ENCODE measurements around the gene SMAD3. TPM values are rescaled to one million over a fixed set of nuclear protein-coding genes. Genes with fewer than 3 reads are reported as not detected.

SMAD3 gene
- polyA plus RNA-seq, 2 donors: 24.8 to 51.5 TPM

GRCh38 chr15:67240235-67241131, 175.1 kb downstream of the SMAD3 start:
- no peak overlapping the region for H3K27ac ChIP-seq (ENCODE audit: low read depth in 2 of 2, low read length in 1 of 2)

GRCh38 chr15:67241132-67241855, 175.9 kb downstream of the SMAD3 start:
- Histone ChIP-seq H3K9me3 (ENCODE audit: control insufficient read depth in 2 of 2, insufficient read depth in 1 of 2, low read depth in 1 of 2, low read length in 1 of 2) (no peaks in the 10 kb centered on the region), H3K4me1 (ENCODE audit: control insufficient read depth in 2 of 2, insufficient read depth in 2 of 2, low read length in 1 of 2) (no peaks in the 10 kb centered on the region), H3K4me3 (ENCODE audit: low read depth in 1 of 2, low read length in 2 of 2) (no peak overlapping the region), H3K27ac (ENCODE audit: low read depth in 2 of 2, low read length in 1 of 2) (no peak overlapping the region), H3K36me3 (ENCODE audit: control insufficient read depth in 2 of 2, insufficient read depth in 2 of 2, low read length in 1 of 2) (no peaks in the 10 kb centered on the region), H3K27me3 (ENCODE audit: control insufficient read depth in 1 of 2, insufficient read depth in 2 of 2, low read length in 2 of 2) (no peaks in the 10 kb centered on the region)
- WGBS, 2 donors: 54 to 57% methylated on average over 4 of the region's 4 CpGs

More at GRCh38 chr15:67240235-67241131, 175.1 kb downstream of the SMAD3 start:
- Histone ChIP-seq H3K27me3 (ENCODE audit: control insufficient read depth in 1 of 2, insufficient read depth in 2 of 2, low read length in 2 of 2) (no peaks in the 10 kb centered on the region), H3K36me3 (ENCODE audit: control insufficient read depth in 2 of 2, insufficient read depth in 2 of 2, low read length in 1 of 2) (no peaks in the 10 kb centered on the region), H3K4me3 (ENCODE audit: low read depth in 1 of 2, low read length in 2 of 2) (no peak overlapping the region), H3K9me3 (ENCODE audit: control insufficient read depth in 2 of 2, insufficient read depth in 1 of 2, low read depth in 1 of 2, low read length in 1 of 2) (no peaks in the 10 kb centered on the region), H3K4me1 (ENCODE audit: control insufficient read depth in 2 of 2, insufficient read depth in 2 of 2, low read length in 1 of 2) (no peaks in the 10 kb centered on the region)
- 38 to 50% methylated on average over 3 of the region's 3 CpGs for WGBS, 2 donors

GRCh38 chr15:67242708-67243111, 177.3 kb downstream of the SMAD3 start:
- Histone ChIP-seq H3K9me3 (ENCODE audit: control insufficient read depth in 2 of 2, insufficient read depth in 1 of 2, low read depth in 1 of 2, low read length in 1 of 2) (no peaks in the 10 kb centered on the region), H3K36me3 (ENCODE audit: control insufficient read depth in 2 of 2, insufficient read depth in 2 of 2, low read length in 1 of 2) (no peaks in the 10 kb centered on the region), H3K27ac (ENCODE audit: low read depth in 2 of 2, low read length in 1 of 2) (no peak overlapping the region), H3K27me3 (ENCODE audit: control insufficient read depth in 1 of 2, insufficient read depth in 2 of 2, low read length in 2 of 2) (no peaks in the 10 kb centered on the region), H3K4me1 (ENCODE audit: control insufficient read depth in 2 of 2, insufficient read depth in 2 of 2, low read length in 1 of 2) (no peaks in the 10 kb centered on the region), H3K4me3 (ENCODE audit: low read depth in 1 of 2, low read length in 2 of 2) (no peak overlapping the region)
- WGBS, 2 donors: 22 to 44% methylated on average over 3 of the region's 3 CpGs

Other genes with a start within 250 kb of the SMAD3 start
- 10 to 100 TPM in 1 of 2 donors, 1 to 10 TPM in 1; 7.0 to 17.4 TPM for gene AAGAB, start 189.1 kb downstream of the SMAD3 start, polyA plus RNA-seq
- under 1 TPM; 0.26 to 0.45 TPM for gene IQCH, start 189.2 kb downstream of the SMAD3 start, polyA plus RNA-seq